ENCODE results near the gene NALCN.

DNA sequence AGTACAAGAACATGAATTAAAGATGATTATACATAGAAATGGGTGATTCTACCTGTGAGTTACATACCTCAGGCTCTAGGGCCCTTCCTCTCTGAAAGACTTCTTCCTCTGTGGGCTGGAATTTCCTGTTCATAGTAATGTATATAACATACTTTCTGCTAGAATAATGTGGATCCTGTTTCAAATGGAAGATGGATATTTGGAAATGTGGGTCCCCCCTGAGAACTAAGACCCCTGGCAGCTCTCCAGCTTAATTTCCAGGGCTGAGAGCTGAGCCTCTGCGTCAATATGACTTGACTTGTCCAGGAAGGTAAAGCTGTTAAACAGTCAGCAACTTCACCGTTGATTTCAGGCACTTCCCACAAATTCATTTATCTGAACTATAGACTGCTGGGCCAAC lies 296.3 kb downstream of the NALCN start:
- TF ChIP-seq, protein P1, sequence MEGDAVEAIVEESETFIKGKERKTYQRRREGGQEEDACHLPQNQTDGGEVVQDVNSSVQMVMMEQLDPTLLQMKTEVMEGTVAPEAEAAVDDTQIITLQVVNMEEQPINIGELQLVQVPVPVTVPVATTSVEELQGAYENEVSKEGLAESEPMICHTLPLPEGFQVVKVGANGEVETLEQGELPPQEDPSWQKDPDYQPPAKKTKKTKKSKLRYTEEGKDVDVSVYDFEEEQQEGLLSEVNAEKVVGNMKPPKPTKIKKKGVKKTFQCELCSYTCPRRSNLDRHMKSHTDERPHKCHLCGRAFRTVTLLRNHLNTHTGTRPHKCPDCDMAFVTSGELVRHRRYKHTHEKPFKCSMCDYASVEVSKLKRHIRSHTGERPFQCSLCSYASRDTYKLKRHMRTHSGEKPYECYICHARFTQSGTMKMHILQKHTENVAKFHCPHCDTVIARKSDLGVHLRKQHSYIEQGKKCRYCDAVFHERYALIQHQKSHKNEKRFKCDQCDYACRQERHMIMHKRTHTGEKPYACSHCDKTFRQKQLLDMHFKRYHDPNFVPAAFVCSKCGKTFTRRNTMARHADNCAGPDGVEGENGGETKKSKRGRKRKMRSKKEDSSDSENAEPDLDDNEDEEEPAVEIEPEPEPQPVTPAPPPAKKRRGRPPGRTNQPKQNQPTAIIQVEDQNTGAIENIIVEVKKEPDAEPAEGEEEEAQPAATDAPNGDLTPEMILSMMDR (IDR thresholded peaks at IDR 0.05): no peak
- TF ChIP-seq POLR2AphosphoS5 (IDR thresholded peaks at IDR 0.05) (no peak), POLR2A (IDR thresholded peaks at IDR 0.05) (no peak)

All from gastroesophageal sphincter (tissue), 3 donors.